ENCODE data around the gene AGBL3. TPM values are rescaled to one million over a fixed set of nuclear protein-coding genes. Genes with fewer than 3 reads are reported as not detected.

The AGBL3 gene
- total and polyA plus RNA-seq, 2 of the 8 experiments (the other 6 are each of a cell fraction or from before 2014, with no cell fraction given) = 1.1 to 1.9 TPM

- 89% methylated on average over 9 of the region's 9 CpGs; no CpG with 5 or more reads in 1 of the 2 experiments for WGBS, 2 experiments (ENCODE audit: extremely low coverage in 1 of 2, insufficient coverage in 1 of 2, insufficient read length in 1 of 2, insufficient replicate concordance in 2 of 2, low coverage in 1 of 2, low lambda C conversion rate in 2 of 2, missing lambda C conversion rate in 1 of 2)
- no peak for DNase-seq (ENCODE audit: low read depth in 1 of 2, low spot score in 2 of 2)
- POLR2A ChIA-PET (ENCODE audit: partially characterized antibody) = interaction anchor here (0.9 to 5.7 kb wide), 3 partner anchors 9 to 174 kb away, joined by 3 to 32 read pairs (median 6); partner anchors contain the start of gene CYREN
Observed at GRCh38 chr7:135160858-135161653, 174.7 kb downstream of the AGBL3 start.

More at GRCh38 chr7:135160858-135161653, 174.7 kb downstream of the AGBL3 start:
- Histone ChIP-seq H2BK15ac (ENCODE audit: low read length) (no peak overlapping the region), H4K91ac (replicated peaks; ENCODE audit: insufficient read length, low read length) (peak overlapping the region; percentile 39), H2AFZ (ENCODE audit: low read length) (no peak overlapping the region), H3K36me3 (ENCODE audit: control insufficient read depth in 2 of 4, insufficient read depth in 4 of 4, low read length in 3 of 4) (peaks cover 4 to 24% (median 15%) of the 10 kb centered on the region in 4 experiments), H3K4me1 (replicated peaks in 1 of 4; ENCODE audit: control insufficient read depth in 3 of 4, insufficient read depth in 4 of 4, low read length in 3 of 4) (0 out of 7 replicates have a peak, but pooled peaks cover 0 to 2% (median 0%) of the 10 kb centered on the region in 4 experiments), H3K23ac (ENCODE audit: insufficient read length) (no peak overlapping the region), H2BK20ac (ENCODE audit: low read length) (0 out of 2 replicates have a peak overlapping the region, but pooled peaks have one; percentile 1), H3K14ac (ENCODE audit: insufficient read length) (no peak overlapping the region), H3K79me1 (ENCODE audit: low read depth, low read length) (no peaks in the 10 kb centered on the region; the same call in 1 of the 2 replicates), H2BK5ac (ENCODE audit: low read depth, low read length) (0 out of 2 replicates have a peak overlapping the region, but pooled peaks have one; percentile 40), H3K27ac (ENCODE audit: low read depth, low read length) (no peak overlapping the region), H2BK12ac (ENCODE audit: low read depth, low read length) (no peak overlapping the region; the same call in 1 of the 2 replicates), H4K5ac (ENCODE audit: insufficient read length, low read depth, low read length) (no peak overlapping the region), H3K4ac (replicated peaks; ENCODE audit: insufficient read length, low read depth, low read length) (no peak overlapping the region), H2BK120ac (replicated peaks; ENCODE audit: low read depth, low read length) (no peak overlapping the region), H2AK5ac (ENCODE audit: low read depth, low read length) (no peak overlapping the region), H3K9me3 (ENCODE audit: insufficient read depth in 2 of 2, low read depth in 1 of 2, low read length in 1 of 2) (peaks cover 15 to 20% of the 10 kb centered on the region in 2 experiments), H3K79me2 (ENCODE audit: control insufficient read depth in 1 of 2, insufficient read depth in 2 of 2, low read length in 2 of 2) (no peaks in the 10 kb centered on the region), H3K4me3 (ENCODE audit: extremely low read depth in 1 of 4, insufficient read depth in 2 of 4, low read depth in 3 of 4, low read length in 4 of 4) (no peak overlapping the region), H4K20me1 (replicated peaks in 1 of 2; ENCODE audit: control insufficient read depth in 1 of 2, insufficient read depth in 2 of 2, low read length in 2 of 2) (no peaks in the 10 kb centered on the region), H3K9ac (replicated peaks in 1 of 4; ENCODE audit: extremely low read depth in 1 of 4, low read depth in 3 of 4, low read length in 3 of 4) (no peak overlapping the region), H3K4me2 (ENCODE audit: insufficient read depth in 1 of 2, low read depth in 2 of 2, low read length in 2 of 2) (no peak overlapping the region), H3K18ac (ENCODE audit: extremely low read depth, low read length) (no peak overlapping the region; the same call in 1 of the 2 replicates), H4K8ac (ENCODE audit: extremely low read depth, insufficient read depth, low read length) (no peak overlapping the region), H3K56ac (replicated peaks; ENCODE audit: insufficient read length, low read depth, low read length) (no peak overlapping the region), H3K23me2 (ENCODE audit: low read depth, low read length) (no peaks in the 10 kb centered on the region), H3K27me3 (replicated peaks in 1 of 4; ENCODE audit: control insufficient read depth in 3 of 4, extremely low read depth in 1 of 4, insufficient read depth in 3 of 4, low read length in 3 of 4) (no peaks in the 10 kb centered on the region)
- no peak for FAIRE-seq
- TF ChIP-seq JUND (IDR thresholded peaks at IDR 0.05; ENCODE audit: low read length) = no peak
- peak in 1 of 2 experiments; percentile 26; a peak in 1 of 3 replicates for TF ChIP-seq POLR2A (IDR thresholded peaks at IDR 0.05; ENCODE audit: control extremely low read depth in 1 of 2, low read depth in 2 of 2, low read length in 2 of 2)
- CTCF ChIA-PET (ENCODE audit: partially characterized antibody) = interaction anchor here (0.9 to 1.8 kb wide), 3 partner anchors 9 to 32 kb away, joined by 3 to 6 read pairs (median 5); no protein-coding TSS in a partner anchor

All from H1 (cell line).